ENCODE results near the gene NEDD4.

GRCh38 chr15:56031402-56031801 is 38.0 kb upstream of the NEDD4 start:
- TF ChIP-seq USF1 (IDR thresholded peaks at IDR 0.05; ENCODE audit: borderline replicate concordance, low read depth), result no peak
- no peak for TF ChIP-seq CTCF (IDR thresholded peaks at IDR 0.05)
- TF ChIP-seq, protein P1, sequence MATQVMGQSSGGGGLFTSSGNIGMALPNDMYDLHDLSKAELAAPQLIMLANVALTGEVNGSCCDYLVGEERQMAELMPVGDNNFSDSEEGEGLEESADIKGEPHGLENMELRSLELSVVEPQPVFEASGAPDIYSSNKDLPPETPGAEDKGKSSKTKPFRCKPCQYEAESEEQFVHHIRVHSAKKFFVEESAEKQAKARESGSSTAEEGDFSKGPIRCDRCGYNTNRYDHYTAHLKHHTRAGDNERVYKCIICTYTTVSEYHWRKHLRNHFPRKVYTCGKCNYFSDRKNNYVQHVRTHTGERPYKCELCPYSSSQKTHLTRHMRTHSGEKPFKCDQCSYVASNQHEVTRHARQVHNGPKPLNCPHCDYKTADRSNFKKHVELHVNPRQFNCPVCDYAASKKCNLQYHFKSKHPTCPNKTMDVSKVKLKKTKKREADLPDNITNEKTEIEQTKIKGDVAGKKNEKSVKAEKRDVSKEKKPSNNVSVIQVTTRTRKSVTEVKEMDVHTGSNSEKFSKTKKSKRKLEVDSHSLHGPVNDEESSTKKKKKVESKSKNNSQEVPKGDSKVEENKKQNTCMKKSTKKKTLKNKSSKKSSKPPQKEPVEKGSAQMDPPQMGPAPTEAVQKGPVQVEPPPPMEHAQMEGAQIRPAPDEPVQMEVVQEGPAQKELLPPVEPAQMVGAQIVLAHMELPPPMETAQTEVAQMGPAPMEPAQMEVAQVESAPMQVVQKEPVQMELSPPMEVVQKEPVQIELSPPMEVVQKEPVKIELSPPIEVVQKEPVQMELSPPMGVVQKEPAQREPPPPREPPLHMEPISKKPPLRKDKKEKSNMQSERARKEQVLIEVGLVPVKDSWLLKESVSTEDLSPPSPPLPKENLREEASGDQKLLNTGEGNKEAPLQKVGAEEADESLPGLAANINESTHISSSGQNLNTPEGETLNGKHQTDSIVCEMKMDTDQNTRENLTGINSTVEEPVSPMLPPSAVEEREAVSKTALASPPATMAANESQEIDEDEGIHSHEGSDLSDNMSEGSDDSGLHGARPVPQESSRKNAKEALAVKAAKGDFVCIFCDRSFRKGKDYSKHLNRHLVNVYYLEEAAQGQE (IDR thresholded peaks at IDR 0.05; ENCODE audit: low read depth, low read length), result no peak
- no peak for TF ChIP-seq ZBTB33 (IDR thresholded peaks at IDR 0.05; ENCODE audit: borderline replicate concordance, low read depth)
- TF ChIP-seq GABPA (IDR thresholded peaks at IDR 0.05; ENCODE audit: low read depth), result no peak
